Prostate gland (tissue), 2 donors: ENCODE data around the gene SEC24C. TPM values are rescaled to one million over a fixed set of nuclear protein-coding genes. Genes with fewer than 3 reads are reported as not detected.
A peak's percentile ranks its signal among the peaks of the same experiment; 100 is the strongest.
"Not testable (repeated sequence)": the region's sequence is repeated elsewhere in the genome, so short reads cannot be mapped to it uniquely, and the experiment has no call there.

Source experiments
- DNase-seq: peaks from one replicate; pipeline ENCODE4 v3.0.0-alpha.2; 2019; ENCODE audit warnings: low spot score
- H3K27ac ChIP-seq, 2 donors: fragments of 200-600 bp; sonication (generic); 2 replicates each; pipeline ENCODE4 v1.5.1; 2017 to 2019
- H3K27me3 ChIP-seq: fragments of 200-600 bp; sonication (generic); replicated peaks from 2 replicates; pipeline ENCODE4 v1.5.1; 2019; ENCODE audit not compliant: insufficient read depth
- H3K36me3 ChIP-seq, 2 donors: fragments of 200-600 bp; sonication (generic); 1 replicate in 1 of 2; 2 replicates in 1 of 2; pipeline versions ENCODE4 v1.5.1 to v1.8.1; 2017 to 2019
- H3K4me1 ChIP-seq: fragments of 200-600 bp; sonication (generic); replicated peaks from 2 replicates; pipeline ENCODE4 v1.5.1; 2019
- H3K4me3 ChIP-seq, 2 donors: fragments of 200-600 bp; sonication (generic); 2 replicates each; pipeline ENCODE4 v1.5.1; 2017 to 2019
- H3K9me3 ChIP-seq: fragments of 200-600 bp; sonication (generic); 2 replicates; pipeline ENCODE4 v1.5.1; 2017
- POLR2A ChIP-seq: fragments of 450-650 bp; IDR thresholded peaks from one replicate; pipeline ENCODE4 v1.6.1; 2016; ENCODE audit warnings: antibody characterized with exemption, mild to moderate bottlenecking
- POLR2AphosphoS5 ChIP-seq: sonication (generic); formaldehyde crosslinking; IDR thresholded peaks from one replicate; pipeline ENCODE4 v1.6.1; 2017; ENCODE audit warnings: antibody characterized with exemption
- WGBS: methylation state at CpG from one replicate; pipeline ENCODE4 v1.1.5; 2018; 5-methylcytosine and 5-hydroxymethylcytosine counted together
- intact Hi-C: fragments of 100-400 bp; cut with DNase I; formaldehyde crosslinking; loops from one replicate; pipeline ENCODE4 v1.14.2; 2022
- total RNA-seq, 2 donors: library from RNA; depleted of rRNA; stranded (reverse); fragments of >200 nt; gene quantifications; one replicate each; pipeline ENCODE4 v1.1.0, GENCODE V29; 2016
- TF ChIP-seq, protein P1 (sequence below), 4 experiments: fragments of 200-600 bp in 2 of 4; fragments of 450-650 bp in 2 of 4; sonication (generic) in 2 of 4; IDR thresholded peaks; 1 replicate in 3 of 4; 2 replicates in 1 of 4; pipeline ENCODE4 v1.5.1; 2016 to 2019; ENCODE audit warnings: antibody characterized with exemption in 4 of 4, mild to moderate bottlenecking in 2 of 4, moderate library complexity in 2 of 4

SEC24C gene
- total RNA-seq, 2 donors from 2014 or later, result 80.7 to 87.6 TPM

DNA sequence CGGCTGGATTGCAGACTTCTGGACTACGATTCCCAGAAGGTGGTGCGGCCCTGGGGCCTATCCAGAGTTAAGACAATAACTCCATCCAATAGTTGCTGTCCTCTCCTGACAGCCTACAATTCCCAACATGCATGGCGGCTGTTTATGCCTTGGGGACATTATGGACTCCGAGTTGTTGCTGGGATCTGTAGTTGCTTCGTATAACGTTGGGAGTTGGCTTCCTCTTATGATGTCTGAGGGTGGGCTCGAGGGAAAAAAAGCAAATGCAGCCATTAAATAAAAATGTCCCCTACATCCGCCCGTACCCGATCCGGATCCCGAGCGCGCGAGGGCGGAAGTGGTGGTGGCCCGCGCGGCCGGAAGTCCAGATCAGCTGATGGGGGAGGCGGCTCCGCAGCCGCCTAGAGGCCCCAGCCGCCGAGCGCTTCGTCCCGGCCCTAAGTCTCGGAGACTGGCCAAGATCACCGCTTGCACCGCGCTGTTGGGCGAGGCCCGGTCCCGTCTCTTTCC is 41.1 kb downstream of the SEC24C start, which contains the start of gene ZSWIM8:
ZSWIM8 (plus strand) TSS at position 396 of the 510 bp plus-strand sequence. CDS start 273 bp downstream, outside the sequence.
- Histone ChIP-seq H3K4me1 (peaks cover 11% of the 10 kb centered on the region), H3K27me3 (no peaks in the 10 kb centered on the region), H3K36me3 (peaks cover 8 to 15% of the 10 kb centered on the region in 2 donors), H3K4me3 (peak within 1 kb of the TSS; percentile 72 to 97), H3K27ac (peak within 1 kb of the TSS; percentile 85 to 96), H3K9me3 (no peaks in the 10 kb centered on the region)
- DNase-seq, result peak; percentile 93
- TF ChIP-seq POLR2A (peak; percentile 78), POLR2AphosphoS5 (peak; percentile 96)
- TF ChIP-seq, protein P1, sequence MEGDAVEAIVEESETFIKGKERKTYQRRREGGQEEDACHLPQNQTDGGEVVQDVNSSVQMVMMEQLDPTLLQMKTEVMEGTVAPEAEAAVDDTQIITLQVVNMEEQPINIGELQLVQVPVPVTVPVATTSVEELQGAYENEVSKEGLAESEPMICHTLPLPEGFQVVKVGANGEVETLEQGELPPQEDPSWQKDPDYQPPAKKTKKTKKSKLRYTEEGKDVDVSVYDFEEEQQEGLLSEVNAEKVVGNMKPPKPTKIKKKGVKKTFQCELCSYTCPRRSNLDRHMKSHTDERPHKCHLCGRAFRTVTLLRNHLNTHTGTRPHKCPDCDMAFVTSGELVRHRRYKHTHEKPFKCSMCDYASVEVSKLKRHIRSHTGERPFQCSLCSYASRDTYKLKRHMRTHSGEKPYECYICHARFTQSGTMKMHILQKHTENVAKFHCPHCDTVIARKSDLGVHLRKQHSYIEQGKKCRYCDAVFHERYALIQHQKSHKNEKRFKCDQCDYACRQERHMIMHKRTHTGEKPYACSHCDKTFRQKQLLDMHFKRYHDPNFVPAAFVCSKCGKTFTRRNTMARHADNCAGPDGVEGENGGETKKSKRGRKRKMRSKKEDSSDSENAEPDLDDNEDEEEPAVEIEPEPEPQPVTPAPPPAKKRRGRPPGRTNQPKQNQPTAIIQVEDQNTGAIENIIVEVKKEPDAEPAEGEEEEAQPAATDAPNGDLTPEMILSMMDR (IDR thresholded peaks at IDR 0.05), result peak in 3 of 4 experiments; percentile 9 to 41 (median 23)
- under 1% methylated on average over 32 of the region's 36 CpGs for WGBS
- intact Hi-C loops, result no loop called here

DNA sequence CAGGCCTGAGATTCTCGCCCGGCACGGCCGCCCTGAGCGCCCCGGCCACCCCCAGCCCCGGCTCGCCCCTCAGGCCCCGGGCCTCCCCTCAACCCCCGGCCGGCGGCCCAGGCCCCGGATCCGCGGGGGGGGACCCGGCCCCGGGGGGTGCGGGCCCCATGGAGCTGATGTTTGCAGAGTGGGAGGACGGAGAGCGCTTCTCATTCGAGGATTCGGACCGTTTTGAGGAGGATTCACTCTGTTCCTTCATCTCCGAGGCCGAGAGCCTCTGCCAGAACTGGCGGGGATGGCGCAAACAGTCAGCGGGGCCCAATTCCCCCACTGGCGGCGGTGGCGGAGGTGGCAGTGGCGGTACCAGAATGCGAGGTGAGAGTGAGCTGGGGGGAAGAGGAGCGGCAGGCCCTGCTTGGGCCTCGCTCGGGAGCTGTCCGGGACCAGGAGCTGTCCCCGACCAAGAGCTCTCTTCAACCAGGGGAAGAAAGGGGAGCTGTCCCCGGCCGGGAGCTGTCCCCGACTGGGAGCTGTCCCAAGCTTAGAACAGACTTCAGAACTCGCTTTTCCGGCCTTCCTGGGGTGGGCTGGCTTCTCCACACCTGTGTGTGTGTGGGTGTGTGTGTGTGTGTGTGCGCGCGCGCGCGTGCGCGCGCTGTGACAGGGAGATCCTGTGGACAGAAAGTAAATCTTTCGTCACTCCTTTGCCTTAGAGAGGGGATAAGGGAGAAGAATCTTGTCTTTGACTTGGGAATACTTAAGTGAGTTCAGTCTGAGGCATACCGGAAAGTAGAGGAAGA is 41.7 kb downstream of the SEC24C start:
- H3K27ac ChIP-seq, result peak overlapping the region; percentile 85 to 96
- peaks cover 8% of the 10 kb centered on the region for H3K4me1 ChIP-seq
- no peaks in the 10 kb centered on the region for H3K9me3 ChIP-seq
- H3K4me3 ChIP-seq, result peak overlapping the region; percentile 72 to 97
- intact Hi-C loops, result no loop called here
- WGBS, result under 1% methylated on average over 46 of the region's 54 CpGs
- TF ChIP-seq POLR2A (no peak), POLR2AphosphoS5 (peak; percentile 25)
- DNase-seq, result peak; percentile 67
- peaks cover 14 to 20% of the 10 kb centered on the region in 2 donors for H3K36me3 ChIP-seq
- no peaks in the 10 kb centered on the region for H3K27me3 ChIP-seq

DNA sequence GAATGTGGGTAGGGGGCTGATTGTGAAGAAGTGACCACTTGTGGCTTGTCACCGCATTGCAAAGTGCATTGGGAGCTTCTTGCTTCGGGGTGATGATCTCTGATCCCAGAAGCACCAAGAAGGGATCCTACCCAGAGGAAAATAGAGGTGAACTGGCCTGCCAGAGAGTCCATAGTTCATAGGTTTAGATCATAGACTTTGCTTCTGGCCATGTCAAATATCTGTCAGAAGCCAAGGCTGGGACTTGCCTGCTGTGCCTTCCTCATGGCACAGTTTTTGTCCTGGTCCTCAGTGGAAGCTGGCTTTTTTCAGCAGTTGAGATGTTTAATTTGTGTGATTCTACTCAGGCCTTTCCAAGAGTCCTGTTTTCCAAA is 42.3 kb downstream of the SEC24C start:
- H3K27ac ChIP-seq, result peak overlapping the region; percentile 85 to 96
- TF ChIP-seq POLR2AphosphoS5, result no peak
- no peak for TF ChIP-seq POLR2A
- TF ChIP-seq, protein P1 (IDR thresholded peaks at IDR 0.05), result no peak
- peaks cover 6% of the 10 kb centered on the region for H3K4me1 ChIP-seq
- no peak for DNase-seq
- intact Hi-C loops, result no loop called here
- 0% methylated on average over 2 of the region's 2 CpGs for WGBS
- H3K9me3 ChIP-seq, result no peaks in the 10 kb centered on the region
- H3K36me3 ChIP-seq, result peaks cover 19 to 26% of the 10 kb centered on the region in 2 donors
- H3K27me3 ChIP-seq, result no peaks in the 10 kb centered on the region
- peak overlapping the region; percentile 72 to 97 for H3K4me3 ChIP-seq

DNA sequence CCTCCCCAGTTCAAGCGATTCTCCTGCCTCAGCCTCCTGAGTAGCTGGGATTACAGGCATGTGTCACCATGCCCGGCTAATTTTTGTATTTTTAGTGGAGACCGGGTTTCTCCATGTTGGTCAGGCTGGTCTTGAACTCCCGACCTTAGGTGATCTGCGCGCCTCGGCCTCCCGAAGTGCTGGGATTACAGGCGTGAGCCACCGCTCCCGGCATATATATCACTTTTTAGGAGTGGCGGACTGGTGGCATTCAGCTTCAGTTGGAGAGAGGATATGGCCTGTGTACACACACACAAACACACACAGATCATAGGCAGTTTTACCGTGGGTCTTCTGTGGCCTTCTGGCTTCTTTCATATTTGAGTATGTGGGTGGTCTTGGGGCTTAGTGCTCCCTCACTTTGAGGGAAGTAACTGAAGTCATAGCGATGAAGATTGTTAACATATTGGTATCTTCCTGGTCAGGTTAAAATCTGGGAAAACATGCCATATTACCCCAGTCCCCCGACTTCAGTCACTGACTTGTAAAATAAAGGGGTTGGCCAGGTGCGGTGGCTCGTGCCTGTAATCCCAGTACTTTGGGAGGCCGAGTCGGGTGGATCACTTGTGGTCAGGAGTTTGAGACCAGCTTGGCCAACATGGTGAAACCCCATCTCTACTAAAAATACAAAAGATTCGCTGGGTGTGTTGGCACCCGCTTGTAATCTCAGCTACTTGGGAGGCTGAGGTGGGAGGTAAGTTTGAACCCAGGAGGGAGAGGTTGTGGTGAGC is 43.0 kb downstream of the SEC24C start:
- H3K27me3 ChIP-seq, H3K4me1 ChIP-seq, intact Hi-C loops, DNase-seq, H3K9me3 ChIP-seq: not testable (repeated sequence)
- H3K36me3 ChIP-seq, result peaks cover 24 to 33% of the 10 kb centered on the region in 2 donors
- WGBS, result 86% methylated on average over 21 of the region's 21 CpGs
- peak overlapping the region in 1 of 2 donors; percentile 96 for H3K27ac ChIP-seq
- H3K4me3 ChIP-seq, result peak overlapping the region; percentile 72 to 97

DNA sequence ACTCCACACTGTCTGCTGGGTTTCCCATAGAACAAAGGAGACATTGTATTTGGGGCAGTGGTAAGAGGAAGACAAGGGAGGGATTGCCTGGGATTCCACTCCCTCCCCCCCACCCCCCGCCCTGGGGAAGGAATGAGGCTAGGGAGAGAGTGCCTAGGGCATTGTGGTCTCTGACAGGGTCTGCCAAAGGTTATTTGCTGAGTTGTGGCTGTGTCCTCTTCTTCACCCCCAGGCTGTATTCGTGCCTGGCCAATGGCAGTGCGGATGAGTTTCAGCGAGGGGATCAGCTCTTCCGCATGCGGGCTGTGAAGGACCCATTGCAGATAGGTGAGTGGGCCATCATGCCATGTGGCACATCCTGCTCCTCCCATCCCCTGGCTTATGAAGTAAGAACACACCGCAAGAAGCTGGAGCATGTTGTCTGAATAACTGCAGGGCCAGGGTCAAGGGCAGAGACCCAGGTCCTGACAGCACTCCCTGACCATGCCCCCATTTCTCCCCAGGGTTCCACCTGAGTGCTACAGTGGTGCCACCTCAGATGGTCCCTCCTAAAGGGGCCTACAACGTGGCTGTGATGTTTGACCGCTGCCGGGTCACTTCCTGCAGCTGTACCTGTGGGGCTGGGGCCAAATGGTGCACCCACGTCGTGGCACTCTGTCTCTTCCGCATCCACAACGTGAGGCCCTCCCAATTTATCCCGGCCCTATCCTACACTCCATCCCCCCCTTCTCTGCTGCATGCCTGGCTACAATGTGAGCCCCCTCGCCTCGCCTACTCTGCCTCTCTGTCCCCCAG is 44.9 kb downstream of the SEC24C start:
- no peaks in the 10 kb centered on the region for H3K27me3 ChIP-seq
- no peak overlapping the region for H3K27ac ChIP-seq
- peaks cover 24 to 46% of the 10 kb centered on the region in 2 donors for H3K36me3 ChIP-seq
- H3K9me3 ChIP-seq, result no peaks in the 10 kb centered on the region
- H3K4me1 ChIP-seq, result peaks cover 6% of the 10 kb centered on the region
- no peak overlapping the region for H3K4me3 ChIP-seq
- TF ChIP-seq POLR2A, result no peak
- no peak for TF ChIP-seq POLR2AphosphoS5
- TF ChIP-seq, protein P1 (IDR thresholded peaks at IDR 0.05), result no peak
- 91% methylated on average over 17 of the region's 17 CpGs for WGBS
- DNase-seq, result no peak
- intact Hi-C loops, result no loop called here
